ENCODE results near the gene IQUB.
"Not testable (repeated sequence)": the region's sequence is repeated elsewhere in the genome, so short reads cannot be mapped to it uniquely, and the experiment has no call there.

IQUB gene

GRCh38 chr7:123485187-123485586, 49.2 kb downstream of the IQUB start:
- no peak for DNase-seq

- DNase-seq = no peak
Observed at GRCh38 chr7:123484199-123484598, 50.2 kb downstream of the IQUB start.

GRCh38 chr7:123480107-123480506, 54.3 kb downstream of the IQUB start:
- no peak for DNase-seq

GRCh38 chr7:123478056-123478455, 56.3 kb downstream of the IQUB start:
- DNase-seq = not testable (repeated sequence)

- no peak for DNase-seq
Observed at GRCh38 chr7:123472750-123473445, 61.5 kb downstream of the IQUB start.

GRCh38 chr7:123472327-123472726, 62.1 kb downstream of the IQUB start:
- no peak for DNase-seq

- no peak for DNase-seq
Observed at GRCh38 chr7:123468303-123468702, 66.1 kb downstream of the IQUB start.

- no peak for DNase-seq
Observed at GRCh38 chr7:123463890-123464289, 70.5 kb downstream of the IQUB start.

- no peak for DNase-seq
Observed at GRCh38 chr7:123460616-123461015, 73.8 kb downstream of the IQUB start.

GRCh38 chr7:123455965-123456470, 78.4 kb downstream of the IQUB start:
- DNase-seq = no peak

GRCh38 chr7:123440101-123440548, 94.3 kb downstream of the IQUB start:
- DNase-seq = no peak

GRCh38 chr7:123439191-123439590, 95.2 kb downstream of the IQUB start:
- DNase-seq = no peak

GRCh38 chr7:123437447-123437995, 96.9 kb downstream of the IQUB start:
- DNase-seq = no peak

GRCh38 chr7:123435080-123435700, 99.2 kb downstream of the IQUB start:
- no peak for DNase-seq

- DNase-seq = no peak
Observed at GRCh38 chr7:123433665-123434064, 100.7 kb downstream of the IQUB start.

- no peak for DNase-seq
Observed at GRCh38 chr7:123432601-123433000, 101.8 kb downstream of the IQUB start.

GRCh38 chr7:123431075-123431614, 103.2 kb downstream of the IQUB start:
- DNase-seq = no peak

GRCh38 chr7:123425246-123425645, 109.1 kb downstream of the IQUB start:
- no peak for DNase-seq

GRCh38 chr7:123424463-123424862, 109.9 kb downstream of the IQUB start:
- DNase-seq = no peak

GRCh38 chr7:123423622-123424021, 110.8 kb downstream of the IQUB start:
- no peak for DNase-seq

- DNase-seq = no peak
Observed at GRCh38 chr7:123417580-123417979, 116.8 kb downstream of the IQUB start.

- no peak for DNase-seq
Observed at GRCh38 chr7:123415625-123416024, 118.8 kb downstream of the IQUB start.

- DNase-seq = no peak
Observed at GRCh38 chr7:123410273-123410904, 124.0 kb downstream of the IQUB start.

Measured in NCI-H526 treated with DMSO at 0.1 percent for 48 hours (cell line).